ENCODE data around the gene SLC10A1. TPM values are rescaled to one million over a fixed set of nuclear protein-coding genes. Genes with fewer than 3 reads are reported as not detected.
"Not testable (repeated sequence)": the region's sequence is repeated elsewhere in the genome, so short reads cannot be mapped to it uniquely, and the experiment has no call there.

Gene SLC10A1
- total and polyA plus RNA-seq, 5 donors from 2014 or later: 0.17 to 0.39 (median 0.21) TPM; not detected in 2

DNA sequence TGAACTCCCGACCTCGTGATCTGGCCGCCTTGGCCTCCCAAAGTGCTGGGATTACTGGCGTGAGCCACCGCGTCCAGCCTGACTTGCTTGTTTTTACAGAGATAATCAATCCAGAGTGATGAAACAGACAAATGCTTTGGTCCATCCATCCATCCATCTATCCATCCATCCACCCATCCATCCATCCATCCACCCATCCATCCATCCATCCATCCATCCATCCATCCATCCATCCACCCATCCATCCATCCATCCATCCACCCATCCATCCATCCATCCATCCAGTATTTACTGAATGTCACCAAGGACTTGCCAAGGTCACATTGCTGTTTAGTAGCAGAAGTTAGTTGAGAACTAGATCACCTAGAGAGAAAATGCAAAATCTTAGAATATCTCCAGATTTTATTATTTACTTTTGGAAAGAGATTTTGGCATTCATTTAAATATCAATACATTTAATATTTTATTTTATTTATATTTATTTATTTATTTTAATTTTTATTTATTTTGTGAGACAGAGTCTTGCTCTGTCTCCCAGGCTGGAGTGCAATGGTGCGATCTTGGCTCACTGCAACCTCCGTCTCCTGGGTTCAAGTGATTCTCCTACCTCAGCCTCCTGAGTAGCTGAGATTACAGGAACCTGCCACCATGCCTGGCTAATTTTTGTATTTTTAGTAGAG, 65.0 kb downstream of the SLC10A1 start:
- ATAC-seq (ENCODE audit: low read depth in 2 of 2); H3K9me3 ChIP-seq (ENCODE audit: control insufficient read depth in 2 of 2, low read length in 2 of 2); H3K4me3 ChIP-seq (ENCODE audit: low read depth, low read length); H3K27ac ChIP-seq (ENCODE audit: insufficient read depth, low read length, poor library complexity, severe bottlenecking); H3K36me3 ChIP-seq (ENCODE audit: control insufficient read depth, insufficient read depth, low read length); H3K4me1 ChIP-seq (ENCODE audit: control insufficient read depth, insufficient read depth, low read length, poor library complexity, severe bottlenecking); H3K36me3 Mint-ChIP-seq; H3K4me1 Mint-ChIP-seq; DNase-seq; H3K9me3 Mint-ChIP-seq; H3K27me3 ChIP-seq (ENCODE audit: control insufficient read depth, insufficient read depth, low read length); H3K4me3 Mint-ChIP-seq: not testable (repeated sequence)
- Mint-ChIP-seq H3K27me3 (peaks cover 11% of the 10 kb centered on the region), H3K27ac (peak overlapping the region in 1 of 3 donors; percentile 28)

DNA sequence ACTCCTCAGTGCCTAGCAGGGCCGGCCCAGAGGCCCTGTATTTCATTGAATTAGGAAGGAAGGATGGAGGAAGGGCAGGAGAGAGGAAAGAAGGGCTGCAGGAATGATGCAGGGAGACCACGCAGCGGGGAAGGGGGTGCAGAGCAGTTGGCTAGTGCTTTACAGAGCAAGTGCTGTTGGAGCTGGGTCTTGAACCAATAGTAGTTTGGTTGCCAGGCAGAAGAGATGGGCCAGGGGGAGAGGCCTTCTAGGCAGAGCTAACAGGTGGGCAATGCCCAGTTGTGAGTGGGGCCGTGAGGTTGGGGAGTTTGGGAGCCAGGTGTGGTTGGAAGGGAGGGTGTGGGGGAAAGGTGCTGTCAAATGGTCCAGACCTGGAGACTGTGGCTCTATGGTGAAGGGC, 69.2 kb downstream of the SLC10A1 start:
- Histone ChIP-seq H3K36me3 (ENCODE audit: control insufficient read depth, insufficient read depth, low read length) (no peaks in the 10 kb centered on the region), H3K4me3 (ENCODE audit: low read depth, low read length) (no peak overlapping the region), H3K27me3 (ENCODE audit: control insufficient read depth, insufficient read depth, low read length) (no peaks in the 10 kb centered on the region), H3K27ac (ENCODE audit: insufficient read depth, low read length, poor library complexity, severe bottlenecking) (no peak overlapping the region), H3K9me3 (ENCODE audit: control insufficient read depth in 2 of 2, low read length in 2 of 2) (no peaks in the 10 kb centered on the region), H3K4me1 (ENCODE audit: control insufficient read depth, insufficient read depth, low read length, poor library complexity, severe bottlenecking) (peaks cover 11% of the 10 kb centered on the region)
- ATAC-seq (ENCODE audit: low read depth in 2 of 2) (no peak), DNase-seq (no peak)
- Mint-ChIP-seq H3K27me3 (no peaks in the 10 kb centered on the region), H3K4me1 (peaks cover 5 to 17% (median 15%) of the 10 kb centered on the region in 4 donors), H3K9me3 (no peaks in the 10 kb centered on the region), H3K27ac (peak overlapping the region in 2 of 3 donors; percentile 3 to 65), H3K4me3 (no peak overlapping the region), H3K36me3 (no peaks in the 10 kb centered on the region)

DNA sequence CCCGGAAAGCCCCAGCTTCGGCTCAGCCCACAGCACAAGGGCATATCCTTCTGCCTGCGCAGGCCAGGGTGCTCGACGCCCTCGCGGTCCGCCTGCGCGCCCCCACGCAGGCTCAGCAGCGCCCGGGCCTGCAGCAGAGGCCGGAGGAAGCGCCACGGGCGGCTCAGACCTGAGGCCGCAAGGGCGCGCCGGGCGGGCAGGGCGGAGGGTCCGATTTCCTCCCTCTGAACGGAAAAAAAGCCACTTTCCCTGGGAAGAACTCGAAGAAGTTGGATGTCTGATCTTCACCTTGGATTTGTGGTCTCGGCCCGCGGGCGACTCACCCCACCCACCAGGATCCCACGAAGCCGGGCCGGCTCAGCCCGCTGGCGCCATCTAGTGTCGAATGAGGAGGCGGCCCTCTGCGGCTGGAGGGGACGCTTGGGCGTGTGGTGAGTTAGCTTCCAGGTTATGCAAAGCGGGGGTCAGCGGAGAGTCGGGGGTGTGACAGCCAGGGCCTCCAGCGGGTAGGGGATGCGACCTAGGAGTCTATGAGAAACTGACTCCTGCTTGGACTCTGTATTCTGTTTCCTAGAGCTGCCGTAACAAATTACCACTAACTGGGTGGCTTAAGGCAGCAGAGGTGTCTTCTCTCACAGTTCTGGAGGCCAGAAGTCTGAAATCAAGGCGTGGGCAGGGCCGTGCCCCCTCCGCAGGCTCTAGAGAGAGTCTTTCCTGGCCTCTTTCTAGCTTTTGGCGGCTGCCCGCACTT, 70.1 kb downstream of the SLC10A1 start:
- H3K27ac Mint-ChIP-seq: peak overlapping the region in 1 of 3 donors; percentile 60
- H3K4me1 ChIP-seq (ENCODE audit: control insufficient read depth, insufficient read depth, low read length, poor library complexity, severe bottlenecking): peaks cover 11% of the 10 kb centered on the region
- DNase-seq: peak; percentile 72 to 78 (median 77)
- peaks cover 5 to 17% (median 15%) of the 10 kb centered on the region in 4 donors for H3K4me1 Mint-ChIP-seq
- no peaks in the 10 kb centered on the region for H3K9me3 Mint-ChIP-seq
- H3K4me3 ChIP-seq (ENCODE audit: low read depth, low read length): peak overlapping the region; percentile 43
- H3K27me3 ChIP-seq (ENCODE audit: control insufficient read depth, insufficient read depth, low read length): no peaks in the 10 kb centered on the region
- H3K27me3 Mint-ChIP-seq: no peaks in the 10 kb centered on the region
- H3K4me3 Mint-ChIP-seq: peak overlapping the region; percentile 17 to 81 (median 38)
- no peaks in the 10 kb centered on the region for H3K9me3 ChIP-seq (ENCODE audit: control insufficient read depth in 2 of 2, low read length in 2 of 2)
- H3K36me3 Mint-ChIP-seq: no peaks in the 10 kb centered on the region
- no peak overlapping the region for H3K27ac ChIP-seq (ENCODE audit: insufficient read depth, low read length, poor library complexity, severe bottlenecking)
- H3K36me3 ChIP-seq (ENCODE audit: control insufficient read depth, insufficient read depth, low read length): no peaks in the 10 kb centered on the region
- peak; percentile 88 for ATAC-seq (ENCODE audit: low read depth in 2 of 2)

Other genes starting within 250 kb of the SLC10A1 start
- gene CCDC177, start 222.4 kb downstream of the SLC10A1 start, total RNA-seq: not detected
- gene CCDC177, start 222.4 kb downstream of the SLC10A1 start, polyA plus RNA-seq: not detected
- gene SUSD6, start 185.6 kb downstream of the SLC10A1 start, total RNA-seq: 101 TPM
- 10 to 100 TPM in 1 of 4 donors, 1 to 10 TPM in 3; 7.7 to 15.2 (median 9.0) TPM for gene SUSD6, start 185.6 kb downstream of the SLC10A1 start, polyA plus RNA-seq
- 1,477 TPM for gene SRSF5, start 30.1 kb downstream of the SLC10A1 start, total RNA-seq
- 1,000 to 10,000 TPM in 3 of 4 donors, 100 to 1,000 TPM in 1; 909 to 1,385 (median 1,115) TPM for gene SRSF5, start 30.1 kb downstream of the SLC10A1 start, polyA plus RNA-seq
- not detected for gene SMOC1, start 82.2 kb upstream of the SLC10A1 start, total RNA-seq
- not detected for gene SMOC1, start 82.2 kb upstream of the SLC10A1 start, polyA plus RNA-seq

All from CD4-positive, CD25-positive, alpha-beta regulatory T cell (primary cell).